Measurements from ENCODE around the gene IFITM10.

Gene IFITM10

GRCh38 chr11:1762537-1763302 is 12.3 kb upstream of the IFITM10 start:
- DNase-seq, result no peak

GRCh38 chr11:1761857-1762536 is 11.6 kb upstream of the IFITM10 start:
- DNase-seq, result no peak

GRCh38 chr11:1761110-1761856 is 10.9 kb upstream of the IFITM10 start:
- DNase-seq, result no peak

- no peak for DNase-seq
These were observed 10.1 kb upstream of the IFITM10 start for GRCh38 chr11:1760351-1761109.

GRCh38 chr11:1759851-1760220 is 9.4 kb upstream of the IFITM10 start:
- DNase-seq, result no peak

GRCh38 chr11:1759151-1759850 is 8.9 kb upstream of the IFITM10 start:
- no peak for DNase-seq

GRCh38 chr11:1758611-1759150 is 8.3 kb upstream of the IFITM10 start:
- DNase-seq, result no peak

- peak; percentile 30 for DNase-seq
These were observed 7.6 kb upstream of the IFITM10 start for GRCh38 chr11:1757861-1758610.

- no peak for DNase-seq
These were observed 6.7 kb upstream of the IFITM10 start for GRCh38 chr11:1756791-1757771.

- no peak for DNase-seq
These were observed 5.5 kb upstream of the IFITM10 start for GRCh38 chr11:1755692-1756561.

- no peak for DNase-seq
These were observed 4.9 kb upstream of the IFITM10 start for GRCh38 chr11:1755344-1755691.

GRCh38 chr11:1754376-1755150 is 4.2 kb upstream of the IFITM10 start:
- DNase-seq, result no peak

- DNase-seq, result no peak
These were observed 3.5 kb upstream of the IFITM10 start for GRCh38 chr11:1753929-1754305.

- no peak for DNase-seq
These were observed 3.0 kb upstream of the IFITM10 start for GRCh38 chr11:1753229-1753928.

- no peak for DNase-seq
These were observed 2.5 kb upstream of the IFITM10 start for GRCh38 chr11:1752907-1753228.

- DNase-seq, result no peak
These were observed 1.9 kb upstream of the IFITM10 start for GRCh38 chr11:1751999-1752906.

- DNase-seq, result no peak
These were observed 1.1 kb upstream of the IFITM10 start for GRCh38 chr11:1751531-1751921.
